Activated T-cell treated with anti-CD3 and anti-CD28 coated beads for 24 hours (primary cell): ENCODE measurements around the gene CELF2.

Source experiments
- DNase-seq: peaks from one replicate; pipeline ENCODE4 v3.0.0-alpha.2; 2020; ENCODE audit warnings: low read depth

The CELF2 gene

DNA sequence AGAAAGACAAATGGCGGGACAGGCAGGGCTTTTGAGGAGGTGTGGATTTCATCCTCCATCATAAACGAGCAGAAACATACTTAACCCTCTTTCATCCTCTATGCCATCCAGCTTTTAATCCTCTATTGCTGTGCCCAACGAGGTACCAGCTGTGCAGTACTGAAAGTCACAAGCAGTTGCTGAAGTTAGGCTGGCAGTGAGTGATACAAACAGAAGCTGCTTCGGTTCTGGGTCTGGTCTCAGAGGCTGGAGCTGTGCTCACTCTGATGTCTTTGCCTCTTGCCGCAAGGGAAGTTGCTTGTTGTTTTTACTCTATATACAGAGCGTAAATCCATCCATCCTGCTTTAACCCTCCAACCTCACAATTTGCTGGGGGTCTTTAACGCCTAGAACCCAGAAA is 235.2 kb downstream of the CELF2 start:
- no peak for DNase-seq

DNA sequence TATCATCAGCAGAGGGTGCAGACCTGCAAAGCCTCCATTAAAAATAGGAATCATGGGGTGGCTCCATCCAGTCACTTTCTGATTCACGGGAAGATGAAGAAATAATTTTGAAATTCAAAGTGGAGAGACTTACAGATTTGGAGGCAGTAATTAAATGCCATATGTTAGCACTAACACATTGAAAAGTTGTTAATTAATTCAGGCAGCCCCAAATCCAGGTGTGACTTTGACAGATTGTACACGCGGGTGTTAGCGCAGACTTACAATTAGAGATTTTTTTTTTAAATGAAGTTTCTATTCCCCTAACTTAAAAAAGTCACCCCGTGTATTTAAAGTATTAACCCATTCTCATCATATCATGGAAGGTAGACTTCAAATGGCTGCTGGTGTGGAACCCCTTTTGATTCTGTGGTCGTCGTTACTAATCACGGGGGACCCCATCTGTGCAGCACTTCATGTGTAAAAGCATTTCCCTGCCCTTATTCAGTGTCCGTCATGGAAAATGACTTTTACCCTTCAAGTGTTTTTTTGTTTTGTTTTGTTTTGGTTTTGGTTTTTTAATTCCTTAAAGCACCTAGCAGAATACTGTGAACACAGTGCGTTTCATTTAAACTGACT is 235.8 kb downstream of the CELF2 start:
- no peak for DNase-seq

DNA sequence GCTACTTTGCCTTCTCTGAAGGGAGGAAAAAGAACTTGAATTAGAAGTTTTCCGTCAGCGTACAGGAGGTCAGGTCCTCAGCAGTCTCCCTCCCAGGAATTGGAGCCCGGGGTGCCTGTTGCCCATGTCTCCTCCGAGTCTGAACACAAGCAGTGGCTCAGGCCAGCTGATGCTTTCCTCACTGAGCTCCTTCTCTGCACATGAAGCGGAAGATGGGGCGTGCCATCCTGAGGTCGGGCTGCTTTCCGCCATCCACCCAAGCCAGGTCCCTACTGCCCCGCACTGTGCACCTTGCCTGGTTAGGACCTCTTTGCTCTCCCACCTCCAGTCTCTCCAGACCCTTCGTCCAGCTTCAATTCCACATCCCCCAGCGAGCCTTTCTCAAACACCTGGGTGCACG is 237.5 kb downstream of the CELF2 start:
- DNase-seq = no peak

DNA sequence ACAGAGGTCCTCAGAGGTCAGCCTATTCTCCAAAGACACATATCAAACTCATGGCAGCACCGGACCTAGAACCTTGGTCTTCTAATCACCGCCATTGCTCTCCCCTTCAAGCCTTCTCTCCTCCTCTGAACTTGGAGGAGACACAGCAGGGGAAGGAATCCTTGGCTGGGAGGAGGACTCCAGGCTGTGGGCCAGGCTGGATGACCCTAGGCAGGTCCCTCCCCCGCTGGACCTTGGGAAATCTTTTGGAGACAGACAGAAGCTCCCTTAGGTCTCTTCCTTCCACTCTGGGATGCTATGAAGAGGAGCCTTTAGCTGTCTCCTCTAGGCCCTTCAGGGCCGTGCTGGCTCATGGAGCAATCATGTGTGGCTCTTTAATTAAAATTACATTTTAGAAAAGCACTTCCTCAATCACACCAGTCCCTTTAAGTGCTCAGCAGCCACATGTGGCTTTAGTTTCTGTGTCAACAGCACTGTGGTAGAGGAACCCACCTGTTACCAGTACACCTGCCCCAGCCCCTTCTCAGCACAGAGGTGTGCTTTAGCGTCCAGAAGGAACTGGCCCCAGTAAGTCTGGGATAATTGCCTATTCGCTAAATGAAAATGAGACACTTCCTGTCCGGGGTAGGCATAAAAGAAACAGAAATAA is 238.2 kb downstream of the CELF2 start:
- DNase-seq = no peak

DNA sequence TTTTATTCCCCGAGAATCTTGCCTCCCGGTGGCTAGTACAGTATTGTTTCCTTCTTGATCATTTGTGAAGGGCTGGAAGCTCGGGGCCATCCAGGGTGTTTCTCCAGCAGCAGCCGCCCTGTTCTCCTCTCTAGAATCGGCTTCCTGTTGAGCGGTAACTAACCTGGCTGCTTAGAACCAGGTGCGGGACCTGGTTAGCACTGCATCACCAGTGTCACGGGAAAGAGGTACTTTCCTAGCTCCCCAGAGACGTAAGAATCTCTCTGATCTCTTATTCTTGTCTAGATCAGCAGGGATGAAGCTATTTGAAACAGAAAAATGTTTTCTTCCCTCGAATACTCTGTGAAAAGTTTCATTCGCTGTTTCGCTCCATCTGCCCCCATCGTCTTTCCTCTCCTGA is 239.2 kb downstream of the CELF2 start:
- DNase-seq = no peak

DNA sequence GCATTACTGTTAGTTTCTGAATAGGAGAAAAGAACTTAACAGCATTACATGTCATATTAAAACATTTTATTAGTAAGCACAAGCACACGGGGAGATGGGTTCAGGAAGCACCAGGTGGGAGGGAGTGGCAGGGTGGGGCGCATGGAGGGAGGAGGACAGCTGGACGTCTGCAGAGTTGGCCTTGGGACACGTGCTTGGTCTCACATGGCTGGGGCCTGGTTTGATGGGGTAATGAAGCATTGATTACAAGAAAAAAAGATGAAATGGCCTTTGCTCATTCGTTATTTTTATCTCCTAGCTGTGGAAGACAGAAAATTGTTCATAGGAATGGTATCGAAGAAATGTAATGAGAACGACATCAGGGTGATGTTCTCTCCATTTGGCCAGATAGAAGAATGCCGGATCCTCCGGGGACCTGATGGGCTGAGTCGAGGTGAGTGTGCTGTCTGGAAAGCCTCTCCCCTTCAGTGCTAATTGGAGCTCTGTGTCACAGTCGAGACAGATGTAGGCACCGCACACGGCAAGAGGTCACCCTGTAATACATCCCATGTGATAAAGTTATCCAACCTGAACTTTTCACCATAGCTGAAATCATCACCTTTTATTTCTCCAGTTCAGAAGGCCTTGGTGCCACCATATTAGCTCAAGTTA is 239.9 kb downstream of the CELF2 start:
- no peak for DNase-seq

DNA sequence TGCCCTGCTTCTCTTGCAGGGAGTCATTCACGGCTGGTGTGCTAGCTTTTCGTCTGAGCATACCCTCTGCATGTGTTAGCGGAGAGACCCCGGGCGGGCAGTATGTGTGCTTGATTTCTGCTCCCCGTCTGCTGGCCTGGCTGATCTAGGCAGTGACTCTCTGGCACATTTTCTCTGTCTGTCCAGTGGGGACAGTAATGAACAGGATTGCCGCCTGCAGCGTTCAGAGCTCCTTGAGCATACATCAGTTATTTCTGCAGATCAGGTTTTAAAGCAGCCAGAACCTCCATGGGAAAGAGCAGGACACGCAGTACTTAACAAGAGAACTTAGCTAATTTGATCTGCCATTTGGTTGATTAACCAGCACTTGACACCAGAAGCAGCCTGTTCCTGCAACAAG is 242.5 kb downstream of the CELF2 start:
- no peak for DNase-seq

DNA sequence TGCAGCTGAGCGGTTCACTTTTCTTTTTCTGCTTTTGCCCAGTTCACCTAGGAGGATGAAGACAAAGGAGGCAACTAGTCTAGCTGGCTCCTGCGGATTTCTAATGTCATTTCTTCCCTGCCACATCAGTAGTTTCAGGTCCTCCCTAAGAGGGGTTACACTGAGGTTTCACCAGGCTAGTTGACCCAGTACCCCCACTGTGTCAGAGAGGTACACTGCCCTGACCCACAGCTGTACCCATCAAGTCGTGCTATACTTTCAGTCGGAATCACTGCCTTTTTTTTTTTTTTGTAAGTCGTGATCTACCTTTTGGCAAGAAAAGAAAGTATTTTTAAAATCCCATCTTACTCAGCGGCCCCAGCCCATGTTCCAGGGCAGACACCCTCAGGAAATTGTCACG is 243.5 kb downstream of the CELF2 start:
- DNase-seq = no peak

DNA sequence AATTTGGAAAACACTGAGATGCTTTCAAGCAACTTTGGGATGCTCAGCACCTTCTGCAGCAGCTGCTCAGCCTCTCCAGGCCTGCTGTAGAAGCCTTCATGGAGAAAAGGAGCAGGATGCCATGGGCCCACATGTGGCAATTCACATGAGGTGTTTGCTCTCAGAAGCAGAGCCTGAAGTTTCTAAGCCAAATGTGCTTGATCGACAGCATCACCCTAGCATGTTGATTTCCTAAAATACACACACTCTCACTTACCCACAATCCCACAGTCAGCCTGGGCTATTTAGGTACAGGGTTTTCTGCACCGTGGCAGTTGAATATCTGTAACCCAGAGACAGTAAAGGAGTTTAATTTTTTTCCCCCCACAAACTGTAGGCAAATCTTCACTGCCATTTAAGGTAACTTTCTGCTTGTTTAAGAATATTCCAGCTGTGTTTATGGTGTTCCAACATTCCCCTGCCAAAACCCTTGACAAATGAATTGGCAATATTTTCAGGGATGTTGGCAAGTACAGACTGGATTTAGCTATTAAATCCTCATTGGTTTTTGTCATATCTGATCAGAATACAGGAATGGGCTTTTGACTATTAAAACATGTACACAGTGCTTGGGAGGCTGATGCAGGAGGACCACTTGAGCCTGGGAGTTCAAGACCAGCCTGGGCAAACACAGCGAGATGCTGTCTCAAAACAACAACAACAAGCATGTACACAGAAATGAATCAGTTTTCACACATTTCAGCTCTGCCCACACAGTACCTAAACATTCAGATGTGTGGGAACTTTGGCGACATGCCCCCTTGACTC is 244.2 kb downstream of the CELF2 start:
- DNase-seq = no peak

DNA sequence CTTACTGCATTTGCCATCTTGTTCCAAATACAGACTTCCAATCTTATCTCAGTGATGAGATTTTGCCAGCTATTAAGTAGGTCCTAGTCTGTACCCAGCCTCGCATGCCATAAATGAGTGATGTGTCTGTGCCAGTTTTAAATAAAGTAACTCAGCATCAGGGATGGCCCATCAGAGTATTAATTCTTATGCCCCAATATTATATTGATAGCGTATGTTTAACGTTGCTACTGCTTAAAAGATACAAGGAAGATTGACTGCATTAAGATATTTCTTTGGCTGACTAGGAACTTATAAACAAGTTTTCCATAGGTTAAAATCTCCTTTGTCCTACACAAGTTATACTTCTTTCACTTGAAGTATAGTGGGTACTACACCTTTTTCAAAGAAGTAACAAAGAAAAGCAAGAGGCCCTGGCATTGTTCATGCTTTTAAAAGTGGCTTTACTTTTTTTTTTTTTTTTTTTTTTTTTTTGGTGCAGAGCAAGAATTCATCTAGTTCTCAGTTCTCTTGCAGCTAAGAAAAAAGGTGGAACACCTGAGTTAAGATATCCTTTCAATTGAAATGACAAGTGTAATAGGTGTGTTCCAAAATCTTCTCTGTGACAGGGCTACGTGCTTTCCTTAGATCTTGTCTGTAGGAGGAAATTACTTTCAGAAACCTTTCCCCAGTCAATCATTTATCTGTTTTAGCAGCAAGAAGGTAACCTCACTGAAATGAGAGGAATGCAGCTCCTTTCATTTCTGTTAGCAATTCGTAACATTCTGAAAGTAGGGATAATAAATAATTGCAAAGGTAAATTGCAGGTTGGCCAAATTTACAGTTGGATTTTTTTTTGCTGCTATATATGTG is 245.0 kb downstream of the CELF2 start:
- DNase-seq = no peak

DNA sequence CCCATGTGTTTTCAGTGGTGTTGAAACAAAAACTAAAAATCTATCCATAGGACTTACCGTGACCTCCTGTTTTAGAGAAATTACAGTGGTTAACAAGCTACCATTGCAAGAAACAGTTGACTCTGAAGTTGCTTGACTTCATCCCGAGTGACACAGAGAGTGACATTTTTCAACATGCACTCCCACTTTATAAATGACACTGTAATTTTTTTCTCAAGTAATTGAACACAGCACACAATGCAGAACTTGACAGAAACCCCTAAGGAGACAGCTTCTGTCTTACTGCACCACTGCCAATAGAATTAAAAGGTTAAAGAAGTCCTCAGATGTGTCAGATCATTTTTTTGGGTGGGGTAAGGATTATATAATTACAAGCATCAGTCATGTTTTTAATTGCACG is 246.1 kb downstream of the CELF2 start:
- DNase-seq = no peak

DNA sequence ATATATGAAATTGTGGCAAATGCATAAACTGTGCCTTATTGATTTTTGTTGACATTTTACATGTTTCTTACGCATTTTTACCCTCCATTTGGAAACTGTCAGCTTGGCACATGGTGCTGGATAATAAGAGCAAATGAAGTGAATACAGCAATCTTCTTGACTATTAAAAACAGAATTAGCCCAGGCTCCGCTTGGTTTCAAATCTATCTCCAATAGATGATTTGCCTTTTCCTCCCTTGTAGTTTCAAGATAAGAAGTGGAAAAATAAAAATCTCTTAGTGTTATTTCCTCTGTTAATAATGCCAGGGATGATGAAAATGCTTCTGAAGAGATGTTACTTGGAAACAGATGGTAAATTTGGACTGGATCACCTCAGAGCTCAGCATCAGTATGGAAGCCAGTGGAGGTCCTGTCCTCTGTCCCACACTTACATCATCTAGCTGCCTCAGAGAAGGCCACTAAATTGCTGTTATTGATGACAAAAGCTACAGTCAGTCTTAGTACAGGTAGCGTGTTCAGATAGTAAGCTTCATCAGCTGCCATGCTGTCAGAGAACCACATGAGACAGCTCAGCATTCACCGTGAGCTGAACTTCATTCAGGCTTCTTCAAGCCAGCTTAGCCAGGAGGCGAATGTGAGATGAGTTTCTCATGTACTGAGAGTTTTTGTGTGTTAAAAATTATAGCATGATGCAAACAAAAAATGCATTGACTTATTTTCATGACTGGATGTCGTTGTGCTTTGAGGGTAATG is 246.8 kb downstream of the CELF2 start:
- no peak for DNase-seq

DNA sequence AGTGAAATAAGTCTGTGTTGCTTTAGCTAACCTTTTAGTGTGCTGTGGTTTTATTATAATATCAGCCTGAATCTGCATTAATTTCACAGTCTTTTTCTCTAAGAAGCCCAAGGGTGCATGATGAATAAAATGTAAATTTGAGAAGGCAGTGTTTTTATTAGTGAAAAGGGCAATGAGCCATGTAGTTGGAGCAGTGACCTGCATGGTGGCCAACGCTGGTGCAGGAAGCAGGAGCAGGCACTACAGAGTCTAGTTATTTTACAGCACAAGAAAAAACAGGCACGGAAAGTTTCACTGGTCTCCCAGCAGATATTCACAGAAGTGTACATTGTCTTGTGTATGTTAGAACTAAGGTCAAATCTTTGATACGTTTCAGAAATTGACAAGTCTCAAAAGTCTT is 247.8 kb downstream of the CELF2 start:
- no peak for DNase-seq

DNA sequence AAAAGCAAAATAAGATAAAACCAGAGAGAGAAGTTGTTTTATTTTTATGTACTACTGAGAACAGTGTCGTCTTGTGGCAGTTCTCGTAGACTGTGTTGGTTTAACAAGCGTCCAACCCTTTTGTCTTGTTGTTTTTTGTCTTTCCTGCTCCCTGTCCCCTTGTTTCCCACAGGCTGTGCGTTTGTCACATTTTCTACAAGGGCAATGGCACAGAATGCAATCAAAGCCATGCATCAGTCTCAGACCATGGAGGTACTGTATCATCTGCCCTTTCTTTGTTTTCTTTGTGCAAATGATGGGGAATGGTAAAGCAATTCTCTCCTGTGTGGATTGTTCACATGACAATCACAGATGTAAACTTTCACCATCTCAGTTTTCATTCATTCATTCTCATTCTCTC is 248.8 kb downstream of the CELF2 start:
- no peak for DNase-seq

DNA sequence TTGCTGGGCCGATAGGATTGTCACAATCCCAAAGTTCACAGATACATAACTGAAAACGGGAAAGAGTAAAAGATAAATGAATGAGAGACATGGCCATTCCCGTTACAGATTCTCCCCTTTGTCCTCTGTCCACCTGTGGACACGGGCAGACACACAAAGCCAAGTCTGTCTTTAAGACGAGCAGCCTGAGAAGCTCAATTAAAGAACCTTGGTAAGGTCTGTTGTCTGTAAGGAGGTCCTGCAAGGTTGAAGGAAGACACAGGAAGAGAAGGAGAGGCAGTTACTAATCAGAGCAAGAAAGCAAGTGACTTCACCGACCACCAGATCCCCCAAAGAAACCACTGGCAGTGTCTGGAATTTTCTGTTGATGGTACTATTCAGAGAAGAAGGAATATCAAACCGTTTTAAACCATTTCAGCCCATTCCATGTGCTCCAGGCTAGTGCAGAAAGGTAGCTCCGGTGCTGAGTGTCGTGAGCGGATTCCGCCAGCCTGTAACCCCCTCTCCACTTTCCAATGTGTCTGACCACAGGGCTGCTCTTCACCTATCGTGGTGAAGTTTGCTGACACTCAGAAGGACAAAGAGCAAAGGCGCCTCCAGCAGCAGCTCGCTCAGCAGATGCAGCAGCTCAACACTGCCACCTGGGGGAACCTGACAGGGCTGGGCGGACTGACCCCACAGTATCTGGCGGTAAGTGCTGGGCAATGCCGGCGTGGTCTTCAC is 252.6 kb downstream of the CELF2 start:
- peak; percentile 62 for DNase-seq

DNA sequence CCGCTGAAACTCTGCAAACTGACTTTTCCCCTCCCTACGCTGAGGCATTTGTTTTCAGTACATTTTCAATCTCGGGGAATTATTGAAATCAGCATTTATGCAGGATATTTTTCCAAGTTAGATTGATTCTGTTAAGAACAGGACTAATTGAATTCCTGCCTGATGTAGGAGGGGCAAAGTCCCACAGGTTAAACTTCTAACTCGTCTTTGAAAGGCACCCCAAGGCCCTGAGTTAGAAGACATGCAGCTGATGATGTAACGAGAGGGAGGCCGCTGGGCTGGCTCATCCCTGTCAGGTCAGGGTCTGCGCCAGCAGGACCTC is 253.1 kb downstream of the CELF2 start:
- no peak for DNase-seq

DNA sequence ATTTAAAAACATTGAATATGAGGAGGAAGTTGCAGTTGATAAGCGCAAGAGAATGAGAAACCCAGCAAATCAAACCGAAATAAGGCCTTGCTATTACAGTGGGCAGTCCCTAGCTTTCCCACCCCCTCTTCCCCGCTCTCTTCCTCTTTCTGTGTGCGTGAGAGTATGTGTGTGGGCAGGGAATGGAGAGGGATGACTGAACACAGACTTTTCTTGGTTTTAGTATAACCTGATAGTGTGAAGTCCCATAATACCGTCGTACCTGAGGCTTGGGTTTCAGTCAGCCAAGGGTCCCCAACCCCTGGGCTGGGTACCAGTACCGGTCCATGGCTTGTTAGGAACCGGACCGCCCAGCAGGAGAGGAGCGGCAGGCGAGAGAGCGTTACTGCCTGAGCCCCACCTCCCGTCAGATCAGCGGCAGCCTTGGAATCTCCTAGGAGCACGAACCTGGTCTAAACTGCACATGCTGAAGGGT is 255.3 kb downstream of the CELF2 start:
- DNase-seq = peak; percentile 32

DNA sequence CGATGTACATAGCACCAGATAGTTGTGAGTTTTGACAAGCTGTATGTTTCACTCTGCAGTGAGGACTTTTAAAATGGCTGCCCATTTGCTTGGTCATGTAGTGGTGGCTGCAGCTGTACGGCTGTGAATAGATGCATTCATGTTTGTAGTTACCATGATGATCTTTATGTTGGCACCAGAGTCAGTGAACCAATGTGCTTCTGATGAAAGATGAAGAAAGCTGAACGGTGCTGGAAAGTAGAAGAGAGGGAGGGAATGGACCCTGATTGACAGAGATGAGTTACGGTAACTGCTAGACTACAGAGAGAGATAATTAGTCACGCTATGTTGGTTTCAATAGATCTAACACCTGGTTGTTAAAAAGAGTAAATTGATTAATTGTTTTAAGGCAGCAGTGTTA is 256.8 kb downstream of the CELF2 start:
- DNase-seq = no peak

DNA sequence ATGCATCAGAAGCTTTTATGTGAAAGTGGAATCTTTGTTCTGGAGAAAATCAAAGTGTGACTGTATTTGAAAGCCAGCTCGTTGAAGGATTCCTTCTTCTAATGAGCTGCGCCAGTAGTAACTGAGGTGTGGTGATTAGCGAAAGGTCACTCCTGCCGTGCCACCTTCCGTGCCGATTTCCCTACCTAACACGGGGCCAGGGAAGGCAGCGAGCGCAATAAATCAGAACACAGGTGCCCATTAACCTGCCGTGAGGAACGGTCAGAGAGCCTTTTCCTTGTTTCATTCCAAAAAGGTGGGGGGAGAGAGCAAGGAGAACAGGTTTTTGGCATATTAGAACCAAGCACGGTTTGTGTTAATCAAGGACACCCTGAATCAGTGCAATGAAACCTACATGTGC is 258.0 kb downstream of the CELF2 start:
- DNase-seq = no peak

DNA sequence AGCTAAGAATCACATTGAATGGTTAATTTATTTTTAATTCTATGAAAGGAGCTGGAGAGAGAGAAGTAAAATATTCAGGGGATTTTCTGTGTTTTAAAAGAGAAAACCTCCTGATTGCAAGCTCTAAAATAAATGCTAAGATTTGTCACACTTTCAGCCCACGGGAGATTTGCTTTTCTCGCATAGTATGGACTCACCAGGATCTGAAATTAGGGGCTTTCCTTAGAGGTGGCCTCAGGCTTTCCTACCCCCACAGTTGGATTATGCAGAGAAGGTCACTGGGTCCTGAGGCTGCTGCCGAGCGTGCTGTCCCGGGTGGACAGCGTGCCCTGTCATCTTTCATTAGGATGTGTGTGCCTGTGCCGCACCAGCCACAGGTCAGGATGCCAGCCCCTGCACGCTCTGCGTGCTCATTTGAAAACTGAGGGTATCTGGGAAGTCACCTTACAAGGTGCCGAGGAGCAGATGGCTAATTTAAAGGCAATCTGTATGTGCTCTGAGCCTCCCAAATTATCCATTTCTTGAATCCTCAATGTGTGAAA is 258.8 kb downstream of the CELF2 start:
- DNase-seq = no peak
